KOPT-K1 (cell line): ENCODE results near the gene RAP1GDS1.
"Not testable (repeated sequence)": the region's sequence is repeated elsewhere in the genome, so short reads cannot be mapped to it uniquely, and the experiment has no call there.

ENCODE experiments used
- H3K27ac ChIP-seq: fragments of 200-600 bp; sonication (generic); 2 replicates; pipeline ENCODE4 v1.5.1; 2016; ENCODE audit warnings: antibody characterized with exemption, mild to moderate bottlenecking, low read depth, low read length; ENCODE audit not compliant: poor library complexity, severe bottlenecking
- H3K36me3 ChIP-seq: fragments of 200-600 bp; sonication (generic); 2 replicates; pipeline ENCODE4 v1.5.1; 2017; ENCODE audit warnings: antibody characterized with exemption, mild to moderate bottlenecking, low read length, moderate library complexity; ENCODE audit not compliant: insufficient read depth
- H3K9me3 ChIP-seq: fragments of 200-600 bp; sonication (generic); 2 replicates; pipeline ENCODE4 v1.5.1; 2017; ENCODE audit warnings: antibody characterized with exemption, low read length, mild to moderate bottlenecking; ENCODE audit not compliant: insufficient read depth, poor library complexity, severe bottlenecking

RAP1GDS1 gene

DNA sequence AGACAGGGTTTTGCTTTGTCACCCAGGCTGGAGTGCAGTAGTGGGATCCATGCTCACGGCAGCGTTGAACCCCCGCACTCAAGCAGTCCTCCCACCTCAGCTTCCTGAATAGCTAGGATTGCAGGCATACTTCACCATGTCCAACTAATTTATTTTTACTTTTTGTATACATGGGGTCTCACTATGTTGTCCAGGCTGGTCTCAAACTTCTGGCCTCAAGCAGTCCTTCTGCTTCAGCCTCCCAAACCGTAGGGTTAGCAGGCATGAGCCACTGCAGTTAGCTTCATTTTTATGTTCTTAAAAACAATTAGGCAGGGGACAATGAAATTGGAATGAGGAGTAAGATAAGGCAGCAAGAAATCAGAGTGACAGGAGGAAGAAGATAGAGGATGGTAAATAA lies 50.5 kb downstream of the RAP1GDS1 start:
- H3K36me3 ChIP-seq, result peaks cover 26% of the 10 kb centered on the region
- H3K27ac ChIP-seq, result no peak overlapping the region
- peaks cover 16% of the 10 kb centered on the region for H3K9me3 ChIP-seq

GRCh38 chr4:98314791-98315565 lies 53.8 kb downstream of the RAP1GDS1 start:
- H3K36me3 ChIP-seq, result peaks cover 47% of the 10 kb centered on the region
- H3K9me3 ChIP-seq, result peaks cover 48% of the 10 kb centered on the region
- no peak overlapping the region for H3K27ac ChIP-seq

GRCh38 chr4:98318521-98318920 lies 57.3 kb downstream of the RAP1GDS1 start:
- H3K9me3 ChIP-seq, result peaks cover 48% of the 10 kb centered on the region
- H3K27ac ChIP-seq, result no peak overlapping the region

GRCh38 chr4:98319021-98319420 lies 57.8 kb downstream of the RAP1GDS1 start:
- Histone ChIP-seq H3K9me3 (peaks cover 48% of the 10 kb centered on the region), H3K27ac (no peak overlapping the region), H3K36me3 (peaks cover 35% of the 10 kb centered on the region)

More at GRCh38 chr4:98318521-98318920, 57.3 kb downstream of the RAP1GDS1 start:
- peaks cover 40% of the 10 kb centered on the region for H3K36me3 ChIP-seq

- H3K9me3 ChIP-seq, result peaks cover 40% of the 10 kb centered on the region
- H3K36me3 ChIP-seq, result peaks cover 29% of the 10 kb centered on the region
- no peak overlapping the region for H3K27ac ChIP-seq
Measured at GRCh38 chr4:98326168-98326567, 65.0 kb downstream of the RAP1GDS1 start.

GRCh38 chr4:98327694-98328093 lies 66.5 kb downstream of the RAP1GDS1 start:
- Histone ChIP-seq H3K27ac (no peak overlapping the region), H3K36me3 (peaks cover 40% of the 10 kb centered on the region), H3K9me3 (peaks cover 55% of the 10 kb centered on the region)

DNA sequence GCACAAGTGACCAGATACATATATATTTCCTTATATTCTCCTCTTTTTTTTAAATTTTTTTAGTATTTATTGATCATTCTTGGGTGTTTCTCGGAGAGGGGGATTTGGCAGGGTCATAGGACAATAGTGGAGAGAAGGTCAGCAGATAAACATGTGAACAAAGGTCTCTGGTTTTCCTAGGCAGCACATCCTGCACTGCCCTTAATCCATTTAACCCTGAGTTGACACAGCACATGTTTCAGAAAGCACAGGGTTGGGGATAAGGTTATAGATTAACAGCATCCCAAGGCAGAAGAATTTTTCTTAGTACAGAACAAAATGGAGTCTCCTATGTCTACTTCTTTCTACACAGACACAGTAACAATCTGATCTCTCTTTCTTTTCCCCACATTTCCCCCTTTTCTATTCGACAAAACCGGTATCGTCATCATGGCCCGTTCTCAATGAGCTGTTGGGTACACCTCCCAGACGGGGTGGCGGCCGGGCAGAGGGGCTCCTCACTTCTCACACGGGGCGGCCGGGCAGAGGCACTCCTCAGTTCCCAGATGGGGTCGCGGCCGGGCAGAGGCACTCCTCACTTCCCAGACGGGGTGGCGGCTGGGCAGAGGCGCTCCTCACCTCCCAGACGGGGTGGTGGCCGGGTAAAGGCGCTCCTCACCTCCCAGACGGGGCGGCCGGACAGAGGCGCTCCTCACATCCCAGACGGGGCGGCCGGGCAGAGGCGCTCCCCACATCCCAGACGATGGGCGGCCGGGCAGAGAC lies 68.9 kb downstream of the RAP1GDS1 start:
- H3K27ac ChIP-seq, result not testable (repeated sequence)
- Histone ChIP-seq H3K36me3 (peaks cover 50% of the 10 kb centered on the region), H3K9me3 (peaks cover 78% of the 10 kb centered on the region)

GRCh38 chr4:98332017-98332416 lies 70.8 kb downstream of the RAP1GDS1 start:
- no peak overlapping the region for H3K27ac ChIP-seq
- peaks cover 52% of the 10 kb centered on the region for H3K36me3 ChIP-seq
- peaks cover 80% of the 10 kb centered on the region for H3K9me3 ChIP-seq

DNA sequence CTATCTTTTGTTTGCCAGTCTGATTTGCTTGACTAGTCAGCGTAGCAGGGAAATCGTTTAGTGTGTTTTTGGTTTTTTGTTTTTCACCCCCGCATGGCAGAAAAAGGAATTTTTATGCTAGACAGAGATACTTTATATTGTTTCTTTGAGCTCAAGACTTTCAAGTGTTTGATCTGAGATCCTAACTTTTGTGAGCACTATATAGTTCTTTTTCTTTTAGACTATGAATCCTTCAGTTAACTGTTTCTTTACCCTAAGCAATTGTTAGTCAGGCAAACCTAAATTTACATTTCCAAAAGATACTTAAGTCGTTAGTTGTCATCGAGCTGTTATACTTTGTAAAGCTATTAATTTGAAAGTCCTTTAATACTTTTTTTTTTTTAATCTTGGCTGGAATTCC lies 73.3 kb downstream of the RAP1GDS1 start:
- Histone ChIP-seq H3K9me3 (peaks cover 75% of the 10 kb centered on the region), H3K27ac (no peak overlapping the region), H3K36me3 (peaks cover 29% of the 10 kb centered on the region)

GRCh38 chr4:98338761-98339438 lies 77.7 kb downstream of the RAP1GDS1 start:
- Histone ChIP-seq H3K27ac (no peak overlapping the region), H3K36me3 (peaks cover 29% of the 10 kb centered on the region), H3K9me3 (peaks cover 36% of the 10 kb centered on the region)

GRCh38 chr4:98341309-98341708 lies 80.1 kb downstream of the RAP1GDS1 start:
- Histone ChIP-seq H3K9me3 (peaks cover 22% of the 10 kb centered on the region), H3K36me3 (peaks cover 42% of the 10 kb centered on the region), H3K27ac (no peak overlapping the region)

- Histone ChIP-seq H3K9me3 (peaks cover 25% of the 10 kb centered on the region), H3K27ac (no peak overlapping the region), H3K36me3 (peaks cover 61% of the 10 kb centered on the region)
Measured at GRCh38 chr4:98343626-98344025, 82.4 kb downstream of the RAP1GDS1 start.

- H3K36me3 ChIP-seq, result peaks cover 57% of the 10 kb centered on the region
- H3K27ac ChIP-seq, result no peak overlapping the region
- peaks cover 31% of the 10 kb centered on the region for H3K9me3 ChIP-seq
Measured at GRCh38 chr4:98345838-98346237, 84.7 kb downstream of the RAP1GDS1 start.

DNA sequence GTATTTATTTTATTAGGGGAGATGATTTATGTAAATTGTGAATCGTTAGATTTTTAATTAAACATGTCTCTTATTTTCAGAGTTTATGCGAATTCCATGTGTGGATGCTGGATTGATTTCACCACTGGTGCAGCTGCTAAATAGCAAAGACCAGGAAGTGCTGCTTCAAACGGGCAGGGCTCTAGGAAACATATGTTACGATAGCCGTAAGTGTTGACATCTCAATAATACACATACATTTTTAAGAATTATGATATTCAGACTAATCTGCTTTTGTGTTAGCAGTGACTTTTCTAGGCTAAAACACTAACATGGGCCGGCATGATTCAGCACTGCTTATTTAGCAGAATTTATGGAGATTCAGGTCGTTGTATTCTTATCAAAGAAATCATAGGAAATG lies 91.2 kb downstream of the RAP1GDS1 start:
- H3K27ac ChIP-seq, result no peak overlapping the region

GRCh38 chr4:98352940-98353339 lies 91.8 kb downstream of the RAP1GDS1 start:
- H3K9me3 ChIP-seq, result peaks cover 32% of the 10 kb centered on the region
- H3K27ac ChIP-seq, result no peak overlapping the region
- peaks cover 53% of the 10 kb centered on the region for H3K36me3 ChIP-seq

More for the DNA sequence above, 91.2 kb downstream of the RAP1GDS1 start:
- peaks cover 38% of the 10 kb centered on the region for H3K9me3 ChIP-seq
- H3K36me3 ChIP-seq, result peaks cover 58% of the 10 kb centered on the region
